T1000 (cell line): ENCODE measurements around the gene BPIFB1.

Experiments used
- DNase-seq: peaks from one replicate; lab custom pipeline; 2025; ENCODE audit warnings: mixed read lengths; lab: John Stamatoyannopoulos, UW

The BPIFB1 gene

GRCh38 chr20:33282991-33283555 is at the start of gene BPIFB1:
BPIFB1 (plus strand) TSS chr20:33283214; CDS start chr20:33286074, 2,860 bp downstream.
- no peak for DNase-seq

DNA sequence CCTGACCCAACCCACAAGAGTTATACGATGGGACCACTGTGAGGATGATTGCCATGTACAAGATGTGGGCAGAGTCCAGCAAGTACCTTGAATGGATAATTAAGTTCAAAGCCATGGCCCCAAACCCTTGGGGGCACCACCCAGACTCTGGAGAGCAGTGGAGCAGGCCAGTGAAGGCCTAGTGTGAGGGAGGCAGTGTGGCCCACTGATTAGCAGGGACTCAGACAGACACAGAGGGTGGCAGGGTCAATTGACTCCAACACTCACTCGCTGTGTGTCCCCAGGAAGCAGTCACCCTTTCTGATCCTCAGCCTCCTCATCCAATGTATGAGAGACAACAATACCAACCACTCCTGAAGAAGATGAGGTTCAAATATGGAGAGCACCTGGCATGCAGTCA is 49.0 kb upstream of the BPIFB1 start:
- DNase-seq = no peak

DNA sequence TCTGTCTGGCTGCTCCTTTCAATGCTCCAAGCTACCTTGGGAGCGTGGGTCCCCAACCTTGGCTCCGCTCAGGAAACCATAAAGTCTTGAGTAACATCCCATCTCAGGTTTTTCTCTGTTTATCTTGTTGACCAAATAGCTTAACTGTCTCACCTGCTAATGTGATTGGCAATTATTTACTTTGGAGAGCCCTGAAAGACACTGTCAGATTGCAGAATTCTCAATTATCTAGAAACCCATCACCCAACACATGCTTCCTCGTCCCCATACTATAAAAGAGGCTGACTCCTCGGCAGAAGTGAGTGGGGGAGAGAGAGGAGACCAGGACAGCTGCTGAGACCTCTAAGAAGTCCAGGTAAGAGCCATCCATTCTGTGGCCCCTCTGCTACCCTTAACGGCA is 47.3 kb upstream of the BPIFB1 start, which contains the start of gene BPIFA1:
TSS of gene BPIFA1 (plus strand) at position 301 of the 400 bp plus-strand sequence. CDS start 1,716 bp downstream, outside the sequence.
- no peak for DNase-seq

DNA sequence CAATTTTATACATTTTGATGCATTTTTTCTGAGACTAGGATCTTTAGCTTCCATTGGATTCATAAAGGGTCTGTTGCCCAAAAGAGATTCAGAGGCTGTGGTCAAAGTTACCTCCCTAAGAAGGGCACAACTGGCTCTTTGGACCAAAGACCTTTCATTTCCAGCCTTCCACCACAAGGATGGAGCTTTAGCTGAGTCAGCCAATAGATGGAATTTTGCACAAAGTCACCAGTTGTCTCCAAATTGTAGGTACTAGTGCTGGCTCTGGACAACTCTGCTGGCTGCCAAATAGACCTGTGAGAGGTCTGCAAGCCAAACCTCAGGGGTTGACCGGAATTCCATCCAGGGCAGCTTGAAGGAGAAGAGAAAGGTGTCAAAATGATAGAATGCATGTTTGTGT is 46.7 kb upstream of the BPIFB1 start:
- no peak for DNase-seq

DNA sequence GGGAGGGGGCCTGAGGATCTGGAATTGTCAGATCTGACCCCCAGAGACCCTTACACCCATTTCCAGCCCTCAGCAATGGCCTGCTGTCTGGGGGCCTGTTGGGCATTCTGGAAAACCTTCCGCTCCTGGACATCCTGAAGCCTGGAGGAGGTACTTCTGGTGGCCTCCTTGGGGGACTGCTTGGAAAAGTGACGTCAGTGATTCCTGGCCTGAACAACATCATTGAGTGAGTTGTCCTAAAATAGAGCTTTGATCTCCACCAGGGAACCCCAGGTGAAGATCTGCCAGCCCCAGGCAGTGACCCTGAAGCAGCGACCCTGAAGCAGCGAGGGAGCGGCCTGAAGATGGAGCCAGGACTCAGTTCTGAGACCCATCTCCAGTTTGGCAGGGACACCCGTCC is 45.0 kb upstream of the BPIFB1 start:
- DNase-seq = no peak

GRCh38 chr20:33239418-33239817 is 43.6 kb upstream of the BPIFB1 start:
- no peak for DNase-seq

DNA sequence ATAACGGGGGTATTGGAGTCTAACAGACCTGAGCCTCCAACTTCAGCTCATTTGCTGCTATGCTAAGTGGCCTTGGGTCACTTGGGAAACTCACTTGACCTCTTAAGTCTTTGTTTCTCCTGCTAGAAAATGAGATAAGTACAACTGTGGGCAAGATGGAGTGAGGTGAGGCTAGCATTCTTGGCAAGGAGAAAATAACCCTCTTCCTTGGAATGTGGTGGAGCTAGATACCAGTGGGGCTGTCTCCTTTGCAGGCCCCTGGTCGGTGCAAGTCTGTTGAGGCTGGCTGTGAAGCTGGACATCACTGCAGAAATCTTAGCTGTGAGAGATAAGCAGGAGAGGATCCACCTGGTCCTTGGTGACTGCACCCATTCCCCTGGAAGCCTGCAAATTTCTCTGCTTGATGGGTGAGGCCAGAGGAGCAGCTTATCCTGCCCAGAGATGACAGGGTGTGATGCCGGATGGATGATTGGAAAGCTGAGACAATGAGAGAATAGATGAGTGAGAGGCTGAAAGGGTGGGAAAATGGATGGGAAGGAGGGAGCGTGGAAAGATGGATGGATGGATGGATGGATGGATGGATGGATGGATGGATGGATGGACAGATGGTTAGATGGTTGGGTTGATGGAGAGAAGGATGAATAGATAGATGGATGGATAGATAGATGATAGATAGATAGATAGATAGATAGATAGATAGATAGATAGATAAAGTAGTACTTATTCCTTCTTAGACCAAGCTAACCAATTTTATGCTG is 42.9 kb upstream of the BPIFB1 start:
- DNase-seq = no peak

- no peak for DNase-seq
Observed at GRCh38 chr20:33240923-33241322, 42.1 kb upstream of the BPIFB1 start.

- DNase-seq = no peak
Observed at GRCh38 chr20:33242319-33243100, 40.5 kb upstream of the BPIFB1 start.

- DNase-seq = no peak
Observed at GRCh38 chr20:33246077-33246476, 36.9 kb upstream of the BPIFB1 start.

DNA sequence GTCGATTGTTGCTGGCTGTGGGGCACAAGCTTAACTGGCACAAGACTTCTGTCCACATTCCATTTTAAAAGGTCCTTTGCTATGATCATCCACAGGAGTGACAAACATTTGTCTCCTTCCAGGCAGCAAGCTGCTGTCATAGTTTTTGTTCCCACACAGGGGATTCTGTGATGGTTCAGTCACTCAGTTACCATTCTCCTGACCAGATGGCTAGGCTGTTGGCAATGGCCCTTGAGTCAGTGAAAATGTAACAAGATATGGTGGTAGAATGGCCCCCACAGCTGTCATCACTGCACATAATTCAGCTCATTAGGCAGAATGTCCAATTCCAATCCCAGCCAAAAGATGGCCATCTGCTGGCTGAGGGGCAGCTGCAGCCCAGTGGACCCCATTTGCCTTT is 33.6 kb upstream of the BPIFB1 start:
- no peak for DNase-seq

DNA sequence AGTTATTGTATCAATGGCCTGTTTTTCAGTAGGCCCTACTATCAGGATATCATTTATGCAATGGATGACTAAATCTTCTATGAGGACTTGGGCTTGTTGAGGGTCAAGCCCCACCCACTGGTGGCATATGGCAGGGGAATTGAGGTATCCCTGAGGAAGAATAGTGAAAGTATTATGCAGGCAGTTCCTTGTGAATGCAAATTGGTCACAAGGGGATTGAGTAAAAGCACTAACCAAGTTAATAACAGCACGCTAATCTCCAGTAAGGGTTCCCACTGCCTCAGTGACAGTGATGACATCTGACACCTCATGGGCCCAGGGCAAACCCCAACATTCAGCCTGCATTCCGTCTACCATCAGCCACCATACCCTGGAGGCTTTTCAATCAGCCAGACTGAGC is 32.3 kb upstream of the BPIFB1 start:
- DNase-seq = no peak

DNA sequence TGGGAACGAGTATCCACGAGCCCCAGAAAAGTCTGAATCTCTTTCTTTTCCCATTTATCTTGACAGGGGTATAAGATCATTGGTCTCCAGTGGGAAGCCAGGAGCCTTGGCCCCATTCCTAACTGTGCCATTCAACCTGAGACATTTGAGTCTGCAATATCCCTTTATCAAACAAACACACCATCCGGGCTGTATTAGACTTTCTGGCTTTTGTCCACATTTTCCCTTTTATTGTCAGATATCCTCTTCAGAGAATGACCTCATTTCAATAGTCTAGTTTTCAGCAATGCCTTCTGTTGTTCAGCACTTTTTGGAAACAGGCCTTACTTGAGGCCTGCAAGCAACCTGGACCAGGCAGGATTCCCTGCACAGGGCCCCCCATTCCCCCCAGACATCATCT is 31.5 kb upstream of the BPIFB1 start:
- no peak for DNase-seq

DNA sequence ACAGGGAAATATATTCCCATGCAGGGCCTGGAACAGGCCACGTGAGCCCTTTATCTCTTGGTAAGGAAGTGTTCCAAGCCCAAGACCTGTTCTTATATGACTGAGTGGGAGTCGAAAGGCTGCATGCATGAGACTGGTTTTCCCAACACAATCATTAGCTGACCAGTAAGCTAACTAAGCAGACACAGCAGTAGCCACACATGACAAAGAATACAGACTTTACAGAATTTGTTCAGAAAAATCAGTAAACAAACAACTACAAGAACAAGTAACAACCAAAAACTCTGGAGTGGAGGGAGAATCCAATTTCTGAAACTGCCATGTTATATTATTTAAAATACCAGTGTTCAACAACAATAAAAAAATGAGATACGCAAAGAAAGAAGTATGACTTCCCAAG is 30.6 kb upstream of the BPIFB1 start:
- no peak for DNase-seq

GRCh38 chr20:33255005-33255404 is 28.0 kb upstream of the BPIFB1 start:
- DNase-seq = no peak

GRCh38 chr20:33257237-33257636 is 25.8 kb upstream of the BPIFB1 start:
- no peak for DNase-seq

DNA sequence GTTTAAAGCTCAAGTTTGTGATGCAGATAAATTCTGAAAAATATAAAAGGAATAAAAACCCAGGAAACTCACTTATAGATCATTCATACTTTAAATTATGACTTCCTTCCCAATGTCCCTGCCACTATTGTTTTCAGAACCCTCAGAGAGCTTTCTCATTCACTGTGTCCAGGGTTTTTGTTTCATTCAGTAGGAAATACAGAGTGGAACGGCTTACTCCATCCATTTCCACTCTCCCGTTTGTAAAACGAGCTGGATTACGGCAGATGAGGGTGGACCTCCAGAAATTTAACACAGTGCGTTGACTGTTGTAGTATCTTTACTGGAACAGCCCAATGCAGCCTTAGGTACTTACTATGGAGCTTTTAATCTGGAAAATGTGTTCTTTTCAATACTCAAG is 23.6 kb upstream of the BPIFB1 start:
- DNase-seq = no peak

GRCh38 chr20:33261465-33261864 is 21.5 kb upstream of the BPIFB1 start:
- DNase-seq = no peak

DNA sequence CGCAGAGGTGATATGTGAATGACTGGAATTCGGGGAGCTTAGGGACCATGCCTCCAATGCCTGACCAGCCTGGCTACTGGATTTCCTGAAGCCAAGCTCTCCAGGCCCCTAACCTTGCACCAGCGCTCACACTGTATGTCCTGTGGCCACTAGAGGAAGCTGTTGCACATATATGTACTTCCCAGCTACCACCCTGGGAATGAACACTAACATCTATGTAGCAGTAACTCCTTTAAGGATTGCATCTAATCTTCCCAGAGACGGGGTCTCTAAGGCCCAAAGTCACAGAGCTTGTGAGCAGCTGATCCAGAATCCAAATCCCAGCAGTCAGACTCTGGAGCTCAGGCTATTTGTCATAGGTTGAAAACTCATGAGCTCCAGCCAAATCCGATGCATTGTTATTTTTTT is 20.4 kb upstream of the BPIFB1 start:
- no peak for DNase-seq

- no peak for DNase-seq
Observed at GRCh38 chr20:33263784-33264183, 19.2 kb upstream of the BPIFB1 start.

- DNase-seq = no peak
Observed at GRCh38 chr20:33267701-33268100, 15.3 kb upstream of the BPIFB1 start.

- no peak for DNase-seq
Observed at GRCh38 chr20:33272155-33272873, 10.7 kb upstream of the BPIFB1 start.
